SU-DHL-6 (cell line): ENCODE data around the gene SLC26A9.

Experiments used
- CTCF ChIP-seq: fragments of 200-600 bp; sonication (generic); IDR thresholded peaks from one replicate; pipeline ENCODE4 v1.5.1; 2017; ENCODE audit warnings: antibody characterized with exemption, mild to moderate bottlenecking, low read length, moderate library complexity; ENCODE audit not compliant: insufficient read depth, poor library complexity, severe bottlenecking
- EZH2phosphoT487 ChIP-seq: fragments of 200-600 bp; sonication (generic), shearing (Covaris generic); conservative IDR thresholded peaks from 2 replicates; pipeline ENCODE4 v1.6.1; 2018; ENCODE audit warnings: mild to moderate bottlenecking, antibody characterized with exemption, low read length, moderate library complexity, mixed read lengths

- TF ChIP-seq CTCF (no peak), EZH2phosphoT487 (no peak)
These were observed 17.0 kb downstream of the SLC26A9 start for GRCh38 chr1:205926213-205926612.
